Measurements from ENCODE around the gene ARMC7. TPM values are rescaled to one million over a fixed set of nuclear protein-coding genes. Genes with fewer than 3 reads are reported as not detected.

ARMC7 gene
- total RNA-seq, 1 experiment from 2014 or later: 19.2 TPM

- H3K4me3 ChIP-seq: no peak overlapping the region
- peaks cover 40% of the 10 kb centered on the region; the same call in 1 of the 2 replicates for H3F3A ChIP-seq (ENCODE audit: insufficient read depth, low read depth)
- H3K9me3 ChIP-seq (ENCODE audit: insufficient read depth, low read depth): no peaks in the 10 kb centered on the region
- H3K4me1 ChIP-seq (replicated peaks; ENCODE audit: insufficient read depth): peaks cover 13% of the 10 kb centered on the region
- no peak overlapping the region for H3K27ac ChIP-seq
- DNase-seq: no peak
- H3K9me2 ChIP-seq (ENCODE audit: insufficient read depth): no peaks in the 10 kb centered on the region
- no peak for TF ChIP-seq CTCF (conservative IDR thresholded peaks at IDR 0.05)
- no peak for TF ChIP-seq EZH2 (IDR thresholded peaks at IDR 0.05; ENCODE audit: low read depth)
- H3K79me2 ChIP-seq (ENCODE audit: low read depth): peaks cover 67% of the 10 kb centered on the region
- intact Hi-C loops (cut with micrococcal nuclease; ENCODE audit: unreplicated experiment): no loop called here
- no peak overlapping the region for H2AFZ ChIP-seq
- no TSS peak for BruUV-seq (replicated peaks)
- ChIA-PET POLR2A (ENCODE audit: unreplicated experiment) (no interaction called here), CTCF (interaction anchor here (0.9 kb wide), 1 partner anchor 187 kb away, joined by 3 read pairs; no protein-coding TSS in a partner anchor)
- H4K20me1 ChIP-seq (ENCODE audit: insufficient read depth): no peaks in the 10 kb centered on the region; the same call in 1 of the 2 replicates
- no peak overlapping the region for H3K4me2 ChIP-seq
- H3K36me3 ChIP-seq (ENCODE audit: low read depth): peaks cover 45% of the 10 kb centered on the region
- H3K27me3 ChIP-seq (ENCODE audit: insufficient read depth, low read depth): no peaks in the 10 kb centered on the region
Measured at GRCh38 chr17:75147878-75148546, 38.2 kb downstream of the ARMC7 start.

GRCh38 chr17:75151930-75152329 is 42.2 kb downstream of the ARMC7 start:
- TF ChIP-seq CTCF (conservative IDR thresholded peaks at IDR 0.05) (no peak), EZH2 (IDR thresholded peaks at IDR 0.05; ENCODE audit: low read depth) (no peak)
- peak overlapping the region; percentile 100 for H3K4me2 ChIP-seq
- no peak for DNase-seq
- no TSS peak for BruUV-seq (replicated peaks)
- H4K20me1 ChIP-seq (ENCODE audit: insufficient read depth): no peaks in the 10 kb centered on the region; the same call in 1 of the 2 replicates
- no peaks in the 10 kb centered on the region for H3K27me3 ChIP-seq (ENCODE audit: insufficient read depth, low read depth)
- H3K4me1 ChIP-seq (replicated peaks; ENCODE audit: insufficient read depth): peaks cover 24% of the 10 kb centered on the region
- intact Hi-C loops (cut with micrococcal nuclease; ENCODE audit: unreplicated experiment): no loop called here
- peak overlapping the region; percentile 81; the same call in 1 of the 2 replicates for H3K4me3 ChIP-seq
- H3K36me3 ChIP-seq (ENCODE audit: low read depth): peaks cover 15% of the 10 kb centered on the region
- H3F3A ChIP-seq (ENCODE audit: insufficient read depth, low read depth): peaks cover 25% of the 10 kb centered on the region
- H2AFZ ChIP-seq: no peak overlapping the region
- H3K79me2 ChIP-seq (ENCODE audit: low read depth): peaks cover 69% of the 10 kb centered on the region
- CTCF ChIA-PET: no interaction called here
- POLR2A ChIA-PET (ENCODE audit: unreplicated experiment): interaction anchor here (0.6 kb wide), 2 partner anchors 10 to 981 kb away, joined by 5 to 6 read pairs; no protein-coding TSS in a partner anchor
- no peaks in the 10 kb centered on the region for H3K9me3 ChIP-seq (ENCODE audit: insufficient read depth, low read depth)
- H3K27ac ChIP-seq: no peak overlapping the region
- H3K9me2 ChIP-seq (ENCODE audit: insufficient read depth): no peaks in the 10 kb centered on the region

GRCh38 chr17:75152523-75152921 is 42.8 kb downstream of the ARMC7 start:
- Histone ChIP-seq H3K27ac (0 out of 2 replicates have a peak overlapping the region, but pooled peaks have one; percentile 6), H3K9me2 (ENCODE audit: insufficient read depth) (no peaks in the 10 kb centered on the region), H3K9me3 (ENCODE audit: insufficient read depth, low read depth) (no peaks in the 10 kb centered on the region), H2AFZ (peak overlapping the region; percentile 64; the same call in 1 of the 2 replicates), H3K36me3 (ENCODE audit: low read depth) (peaks cover 13% of the 10 kb centered on the region), H3K79me2 (ENCODE audit: low read depth) (peaks cover 67% of the 10 kb centered on the region), H3K4me1 (replicated peaks; ENCODE audit: insufficient read depth) (peaks cover 28% of the 10 kb centered on the region), H3F3A (ENCODE audit: insufficient read depth, low read depth) (peaks cover 27% of the 10 kb centered on the region), H3K4me2 (peak overlapping the region; percentile 100), H3K4me3 (peak overlapping the region; percentile 81), H4K20me1 (ENCODE audit: insufficient read depth) (no peaks in the 10 kb centered on the region; the same call in 1 of the 2 replicates), H3K27me3 (ENCODE audit: insufficient read depth, low read depth) (no peaks in the 10 kb centered on the region)
- POLR2A ChIA-PET (ENCODE audit: unreplicated experiment): no interaction called here
- BruUV-seq (replicated peaks): no TSS peak
- no peak for TF ChIP-seq EZH2 (IDR thresholded peaks at IDR 0.05; ENCODE audit: low read depth)
- no peak for TF ChIP-seq CTCF (conservative IDR thresholded peaks at IDR 0.05)
- DNase-seq: no peak
- intact Hi-C loops (cut with micrococcal nuclease; ENCODE audit: unreplicated experiment): no loop called here
- CTCF ChIA-PET: no interaction called here
